ENCODE data around the gene FPR1. TPM values are rescaled to one million over a fixed set of nuclear protein-coding genes. Genes with fewer than 3 reads are reported as not detected.

Gene FPR1
- total RNA-seq = 10 to 100 TPM; 19.0 to 37.1 TPM
- 10 to 100 TPM in 1 of 2 donors, under 1 TPM in 1; 0.77 to 13.5 TPM for polyA plus RNA-seq
- long read RNA-seq, donor 1, transcript FPR1-201 (2 exons, 1,930 nt) = major isoform, 50 of 66 reads
- long read RNA-seq, donor 1, partial matches to known transcripts = 0 of 66 reads
- long read RNA-seq, donor 1, other reads (novel, unspliced or antisense) = 13 of 66 reads
- long read RNA-seq, donor 2, partial matches to known transcripts = 0 of 8 reads
- long read RNA-seq, donor 2, other reads (novel, unspliced or antisense) = 4 of 8 reads

- Histone ChIP-seq H3K4me3 (ENCODE audit: low read length in 2 of 2) (no peak within 1 kb of the TSS), H3K4me1 (ENCODE audit: control insufficient read depth in 1 of 2, insufficient read depth in 2 of 2, low read length in 2 of 2) (no peaks in the 10 kb centered on the region), H3K36me3 (ENCODE audit: control insufficient read depth in 1 of 2, insufficient read depth in 2 of 2, low read length in 1 of 2) (no peaks in the 10 kb centered on the region), H3K27ac (ENCODE audit: low read depth in 1 of 2, low read length in 2 of 2) (no peak within 1 kb of the TSS), H3K27me3 (ENCODE audit: control insufficient read depth in 1 of 2, insufficient read depth in 2 of 2, low read length in 1 of 2) (no peaks in the 10 kb centered on the region), H3K9me3 (ENCODE audit: control insufficient read depth, low read length) (peaks cover 2% of the 10 kb centered on the region)
- 74 to 82% methylated on average over 2 of the region's 2 CpGs for WGBS, 2 donors
- ATAC-seq (ENCODE audit: low FRiP score) (no peak), DNase-seq (no peak)
- intact Hi-C loops (cut with DNase I) = no loop called here
Measured at GRCh38 chr19:51751655-51752054, at the start of gene FPR1. Gene FPR1, minus strand, starts transcription at chr19:51751878. Its CDS starts 4,884 bp downstream, at chr19:51746994.

GRCh38 chr19:51800473-51801244 is 49.0 kb upstream of the FPR1 start:
- Histone ChIP-seq H3K27me3 (ENCODE audit: control insufficient read depth in 1 of 2, insufficient read depth in 2 of 2, low read length in 1 of 2) (no peaks in the 10 kb centered on the region), H3K36me3 (ENCODE audit: control insufficient read depth in 1 of 2, insufficient read depth in 2 of 2, low read length in 1 of 2) (no peaks in the 10 kb centered on the region), H3K27ac (ENCODE audit: low read depth in 1 of 2, low read length in 2 of 2) (no peak overlapping the region), H3K9me3 (ENCODE audit: control insufficient read depth, low read length) (no peaks in the 10 kb centered on the region), H3K4me3 (ENCODE audit: low read length in 2 of 2) (no peak overlapping the region), H3K4me1 (ENCODE audit: control insufficient read depth in 1 of 2, insufficient read depth in 2 of 2, low read length in 2 of 2) (no peaks in the 10 kb centered on the region)
- WGBS, 2 donors = 16 to 34% methylated on average over 7 of the region's 7 CpGs
- intact Hi-C loops (cut with DNase I) = no loop called here
- ATAC-seq (ENCODE audit: low FRiP score) (no peak), DNase-seq (peak in 1 of 2 donors; percentile 71)

- Histone ChIP-seq H3K9me3 (ENCODE audit: control insufficient read depth, low read length) (no peaks in the 10 kb centered on the region), H3K36me3 (ENCODE audit: control insufficient read depth in 1 of 2, insufficient read depth in 2 of 2, low read length in 1 of 2) (no peaks in the 10 kb centered on the region), H3K27ac (ENCODE audit: low read depth in 1 of 2, low read length in 2 of 2) (no peak overlapping the region), H3K27me3 (ENCODE audit: control insufficient read depth in 1 of 2, insufficient read depth in 2 of 2, low read length in 1 of 2) (no peaks in the 10 kb centered on the region), H3K4me1 (ENCODE audit: control insufficient read depth in 1 of 2, insufficient read depth in 2 of 2, low read length in 2 of 2) (no peaks in the 10 kb centered on the region), H3K4me3 (ENCODE audit: low read length in 2 of 2) (no peak overlapping the region)
- DNase-seq (peak in 1 of 2 donors; percentile 64), ATAC-seq (ENCODE audit: low FRiP score) (peak; percentile 62)
- 49 to 73% methylated on average over 13 of the region's 13 CpGs for WGBS, 2 donors
- intact Hi-C loops (cut with DNase I) = no loop called here
Measured at GRCh38 chr19:51799774-51800472, 48.2 kb upstream of the FPR1 start.

- Histone ChIP-seq H3K4me3 (ENCODE audit: low read length in 2 of 2) (no peak overlapping the region), H3K27ac (ENCODE audit: low read depth in 1 of 2, low read length in 2 of 2) (peak overlapping the region in 1 of 2 donors; percentile 26), H3K36me3 (ENCODE audit: control insufficient read depth in 1 of 2, insufficient read depth in 2 of 2, low read length in 1 of 2) (no peaks in the 10 kb centered on the region), H3K4me1 (ENCODE audit: control insufficient read depth in 1 of 2, insufficient read depth in 2 of 2, low read length in 2 of 2) (no peaks in the 10 kb centered on the region), H3K9me3 (ENCODE audit: control insufficient read depth, low read length) (no peaks in the 10 kb centered on the region), H3K27me3 (ENCODE audit: control insufficient read depth in 1 of 2, insufficient read depth in 2 of 2, low read length in 1 of 2) (no peaks in the 10 kb centered on the region)
- DNase-seq (peak; percentile 88 to 94), ATAC-seq (ENCODE audit: low FRiP score) (peak; percentile 92)
- WGBS, 2 donors = 45 to 56% methylated on average over 20 of the region's 20 CpGs
- intact Hi-C loops (cut with DNase I) = no loop called here
Measured at GRCh38 chr19:51799034-51799773, 47.5 kb upstream of the FPR1 start.

- Histone ChIP-seq H3K9me3 (ENCODE audit: control insufficient read depth, low read length) (no peaks in the 10 kb centered on the region), H3K4me3 (ENCODE audit: low read length in 2 of 2) (no peak overlapping the region), H3K27me3 (ENCODE audit: control insufficient read depth in 1 of 2, insufficient read depth in 2 of 2, low read length in 1 of 2) (no peaks in the 10 kb centered on the region), H3K36me3 (ENCODE audit: control insufficient read depth in 1 of 2, insufficient read depth in 2 of 2, low read length in 1 of 2) (no peaks in the 10 kb centered on the region), H3K27ac (ENCODE audit: low read depth in 1 of 2, low read length in 2 of 2) (no peak overlapping the region), H3K4me1 (ENCODE audit: control insufficient read depth in 1 of 2, insufficient read depth in 2 of 2, low read length in 2 of 2) (no peaks in the 10 kb centered on the region)
- intact Hi-C loops (cut with DNase I) = no loop called here
- WGBS, 2 donors = 73 to 77% methylated on average over 3 of the region's 3 CpGs
- ATAC-seq (ENCODE audit: low FRiP score) (no peak), DNase-seq (no peak)
Measured at GRCh38 chr19:51798062-51798461, 46.4 kb upstream of the FPR1 start.

GRCh38 chr19:51797480-51797879 is 45.8 kb upstream of the FPR1 start:
- peaks cover 2% of the 10 kb centered on the region for H3K9me3 ChIP-seq (ENCODE audit: control insufficient read depth, low read length)
- no peaks in the 10 kb centered on the region for H3K36me3 ChIP-seq (ENCODE audit: control insufficient read depth in 1 of 2, insufficient read depth in 2 of 2, low read length in 1 of 2)
- no peak overlapping the region for H3K4me3 ChIP-seq (ENCODE audit: low read length in 2 of 2)
- intact Hi-C loops (cut with DNase I) = no loop called here
- ATAC-seq (ENCODE audit: low FRiP score) (no peak), DNase-seq (no peak)
- H3K27me3 ChIP-seq (ENCODE audit: control insufficient read depth in 1 of 2, insufficient read depth in 2 of 2, low read length in 1 of 2) = no peaks in the 10 kb centered on the region
- no peak overlapping the region for H3K27ac ChIP-seq (ENCODE audit: low read depth in 1 of 2, low read length in 2 of 2)
- WGBS, 2 donors = 75 to 80% methylated on average over 5 of the region's 5 CpGs
- no peaks in the 10 kb centered on the region for H3K4me1 ChIP-seq (ENCODE audit: control insufficient read depth in 1 of 2, insufficient read depth in 2 of 2, low read length in 2 of 2)

- Histone ChIP-seq H3K27me3 (ENCODE audit: control insufficient read depth in 1 of 2, insufficient read depth in 2 of 2, low read length in 1 of 2) (peaks cover 0 to 1% of the 10 kb centered on the region in 2 donors), H3K4me1 (ENCODE audit: control insufficient read depth in 1 of 2, insufficient read depth in 2 of 2, low read length in 2 of 2) (no peaks in the 10 kb centered on the region), H3K4me3 (ENCODE audit: low read length in 2 of 2) (no peak overlapping the region), H3K27ac (ENCODE audit: low read depth in 1 of 2, low read length in 2 of 2) (no peak overlapping the region), H3K9me3 (ENCODE audit: control insufficient read depth, low read length) (peaks cover 2% of the 10 kb centered on the region), H3K36me3 (ENCODE audit: control insufficient read depth in 1 of 2, insufficient read depth in 2 of 2, low read length in 1 of 2) (no peaks in the 10 kb centered on the region)
- ATAC-seq (ENCODE audit: low FRiP score) (no peak), DNase-seq (peak in 1 of 2 donors; percentile 72)
- intact Hi-C loops (cut with DNase I) = no loop called here
- WGBS, 2 donors = 85 to 89% methylated on average over 8 of the region's 8 CpGs
Measured at GRCh38 chr19:51796195-51796679, 44.6 kb upstream of the FPR1 start.

- DNase-seq = no peak
- intact Hi-C loops (cut with DNase I) = no loop called here
- Histone ChIP-seq H3K9me3 (ENCODE audit: control insufficient read depth, low read length) (peaks cover 2% of the 10 kb centered on the region), H3K36me3 (ENCODE audit: control insufficient read depth in 1 of 2, insufficient read depth in 2 of 2, low read length in 1 of 2) (no peaks in the 10 kb centered on the region), H3K4me1 (ENCODE audit: control insufficient read depth in 1 of 2, insufficient read depth in 2 of 2, low read length in 2 of 2) (no peaks in the 10 kb centered on the region), H3K4me3 (ENCODE audit: low read length in 2 of 2) (no peak within 1 kb of the TSS), H3K27ac (ENCODE audit: low read depth in 1 of 2, low read length in 2 of 2) (no peak within 1 kb of the TSS), H3K27me3 (ENCODE audit: control insufficient read depth in 1 of 2, insufficient read depth in 2 of 2, low read length in 1 of 2) (peaks cover 0 to 1% of the 10 kb centered on the region in 2 donors)
- no peak for ATAC-seq (ENCODE audit: low FRiP score)
- WGBS, 2 donors = 17 to 23% methylated on average over 2 of the region's 2 CpGs
Measured at GRCh38 chr19:51794885-51795490, 43.3 kb upstream of the FPR1 start, which contains the start of gene FPR3. Gene FPR3, plus strand, starts transcription at chr19:51795157. Its CDS starts 28,592 bp downstream, at chr19:51823749.
